Astrocyte (in vitro differentiated cells and primary cell): Measurements from ENCODE around the gene RNF214. TPM values are rescaled to one million over a fixed set of nuclear protein-coding genes. Genes with fewer than 3 reads are reported as not detected.
A peak's percentile ranks its signal among the peaks of the same experiment; 100 is the strongest.
"Not testable (repeated sequence)": the region's sequence is repeated elsewhere in the genome, so short reads cannot be mapped to it uniquely, and the experiment has no call there.

ENCODE experiments used
- DNase-seq: peaks from one replicate; pipeline ENCODE4 v3.0.0-alpha.2; 2010; ENCODE audit warnings: low read depth
- FAIRE-seq: peaks from 2 replicates; lab custom pipeline; 2011; peaks lifted over from hg19 to GRCh38; lab: Jason Lieb, UNC
- H2AFZ ChIP-seq: 2 replicates; pipeline ENCODE4 v1.6.0; 2012; ENCODE audit warnings: low read depth, low read length, inconsistent platforms
- H3K27ac ChIP-seq: 2 replicates; pipeline ENCODE4 v1.5.1; 2011; ENCODE audit warnings: low read depth, low read length, inconsistent platforms
- H3K27me3 ChIP-seq: 2 replicates; pipeline ENCODE4 v1.6.0; 2011; ENCODE audit warnings: low read length, inconsistent platforms; ENCODE audit not compliant: insufficient read depth
- H3K36me3 ChIP-seq: 2 replicates; pipeline ENCODE4 v1.5.1; 2011; ENCODE audit warnings: low read length, inconsistent platforms; ENCODE audit not compliant: insufficient read depth
- H3K4me1 ChIP-seq: 2 replicates; pipeline ENCODE4 v1.5.1; 2011; ENCODE audit warnings: low read length, inconsistent platforms; ENCODE audit not compliant: insufficient read depth
- H3K4me2 ChIP-seq: 2 replicates; pipeline ENCODE4 v1.6.0; 2012; ENCODE audit warnings: low read length, inconsistent platforms
- H3K4me3 ChIP-seq: 2 replicates; pipeline ENCODE4 v1.5.1; 2011; ENCODE audit warnings: low read depth, mild to moderate bottlenecking, low read length, inconsistent platforms; ENCODE audit not compliant: insufficient read depth
- H3K79me2 ChIP-seq: 2 replicates; pipeline ENCODE4 v1.6.0; 2012; ENCODE audit warnings: mild to moderate bottlenecking, low read length, inconsistent platforms; ENCODE audit not compliant: insufficient read depth
- H3K9ac ChIP-seq: 2 replicates; pipeline ENCODE4 v1.6.0; 2012; ENCODE audit warnings: mild to moderate bottlenecking, low read length, inconsistent platforms
- H3K9me3 ChIP-seq: 2 replicates; pipeline ENCODE4 v1.5.1; 2012; ENCODE audit warnings: low read depth, mild to moderate bottlenecking, low read length, inconsistent platforms; ENCODE audit not compliant: insufficient read depth
- H4K20me1 ChIP-seq: 2 replicates; pipeline ENCODE4 v1.6.0; 2012; ENCODE audit warnings: low read length, inconsistent platforms; ENCODE audit not compliant: insufficient read depth
- H3K27ac Mint-ChIP-seq: one replicate; pipeline ENCODE4 v1.8.0; 2021; ENCODE audit warnings: mild to moderate bottlenecking, mixed read lengths; ENCODE audit not compliant: unreplicated experiment
- H3K27me3 Mint-ChIP-seq: one replicate; pipeline ENCODE4 v1.8.0; 2021; ENCODE audit warnings: low read depth, mixed read lengths; ENCODE audit not compliant: unreplicated experiment
- H3K36me3 Mint-ChIP-seq: one replicate; pipeline ENCODE4 v1.8.0; 2021; ENCODE audit warnings: low read depth, mixed read lengths; ENCODE audit not compliant: unreplicated experiment
- H3K4me1 Mint-ChIP-seq: one replicate; pipeline ENCODE4 v1.8.0; 2021; ENCODE audit warnings: low read depth, mixed read lengths; ENCODE audit not compliant: unreplicated experiment
- H3K4me3 Mint-ChIP-seq: one replicate; pipeline ENCODE4 v1.8.0; 2021; ENCODE audit warnings: mild to moderate bottlenecking, moderate library complexity, mixed read lengths; ENCODE audit not compliant: unreplicated experiment
- H3K9me3 Mint-ChIP-seq: one replicate; pipeline ENCODE4 v1.8.0; 2021; ENCODE audit warnings: mild to moderate bottlenecking, mixed read lengths; ENCODE audit not compliant: unreplicated experiment
- CTCF ChIP-seq: IDR thresholded peaks from 2 replicates; pipeline ENCODE4 v1.5.1; 2011; ENCODE audit warnings: low read depth, mild to moderate bottlenecking, inconsistent platforms, low read length, moderate library complexity; ENCODE audit not compliant: insufficient read depth
- EZH2 ChIP-seq: IDR thresholded peaks from 2 replicates; pipeline ENCODE4 v1.6.1; 2012; ENCODE audit warnings: mild to moderate bottlenecking, low read length, inconsistent platforms; ENCODE audit not compliant: insufficient read depth
- total RNA-seq: library from RNA; stranded (reverse); gene quantifications from 2 replicates; pipeline ENCODE4 v1.2.1, GENCODE V29; 2021

RNF214 gene
- total RNA-seq, 1 donor from 2014 or later: 23.6 TPM

- Mint-ChIP-seq H3K9me3 (no peaks in the 10 kb centered on the region), H3K27ac (peak overlapping the region; percentile 84), H3K36me3 (peaks cover 33% of the 10 kb centered on the region), H3K4me1 (peaks cover 42% of the 10 kb centered on the region), H3K27me3 (no peaks in the 10 kb centered on the region), H3K4me3 (peak overlapping the region; percentile 97)
- H3K4me3 ChIP-seq: peak overlapping the region; percentile 23
- no peak for TF ChIP-seq CTCF
- TF ChIP-seq EZH2: no peak
- peak overlapping the region; percentile 98 for H3K4me2 ChIP-seq
- no peaks in the 10 kb centered on the region for H3K9me3 ChIP-seq
- H2AFZ ChIP-seq: no peak overlapping the region
- peaks cover 60% of the 10 kb centered on the region for H3K79me2 ChIP-seq
- peaks cover 61% of the 10 kb centered on the region for H4K20me1 ChIP-seq
- no peaks in the 10 kb centered on the region for H3K27me3 ChIP-seq
- peaks cover 40% of the 10 kb centered on the region for H3K4me1 ChIP-seq
- no peak overlapping the region for H3K27ac ChIP-seq
- no peak for FAIRE-seq
- peaks cover 31% of the 10 kb centered on the region for H3K36me3 ChIP-seq
- DNase-seq: no peak
- H3K9ac ChIP-seq: peak overlapping the region; percentile 91
These were observed 28.0 kb upstream of the RNF214 start for GRCh38 chr11:117204283-117205080.

GRCh38 chr11:117205211-117205818 lies 27.2 kb upstream of the RNF214 start:
- H4K20me1 ChIP-seq: peaks cover 53% of the 10 kb centered on the region
- no peak overlapping the region for H2AFZ ChIP-seq
- H3K9me3 Mint-ChIP-seq: no peaks in the 10 kb centered on the region
- peak overlapping the region; percentile 73 for H3K4me3 Mint-ChIP-seq
- peak overlapping the region; percentile 98 for H3K4me2 ChIP-seq
- peak overlapping the region; percentile 23 for H3K4me3 ChIP-seq
- no peaks in the 10 kb centered on the region for H3K27me3 Mint-ChIP-seq
- peak overlapping the region; percentile 84 for H3K27ac Mint-ChIP-seq
- H3K4me1 Mint-ChIP-seq: peaks cover 39% of the 10 kb centered on the region
- H3K36me3 Mint-ChIP-seq: peaks cover 30% of the 10 kb centered on the region
- no peak for FAIRE-seq
- peaks cover 40% of the 10 kb centered on the region for H3K4me1 ChIP-seq
- no peak overlapping the region for H3K9ac ChIP-seq
- H3K9me3 ChIP-seq: no peaks in the 10 kb centered on the region
- no peak for DNase-seq
- no peak overlapping the region for H3K27ac ChIP-seq
- H3K36me3 ChIP-seq: peaks cover 31% of the 10 kb centered on the region
- H3K79me2 ChIP-seq: peaks cover 52% of the 10 kb centered on the region
- TF ChIP-seq CTCF (no peak), EZH2 (no peak)
- no peaks in the 10 kb centered on the region for H3K27me3 ChIP-seq

- H3K4me3 Mint-ChIP-seq: peak overlapping the region; percentile 74
- H3K36me3 Mint-ChIP-seq: peaks cover 28% of the 10 kb centered on the region
- DNase-seq, H3K27ac ChIP-seq, H2AFZ ChIP-seq, H3K4me3 ChIP-seq, H3K27me3 ChIP-seq, FAIRE-seq, H3K9ac ChIP-seq, H3K9me3 Mint-ChIP-seq, H3K4me2 ChIP-seq, H3K9me3 ChIP-seq, H3K27me3 Mint-ChIP-seq: not testable (repeated sequence)
- peak overlapping the region; percentile 87 for H3K27ac Mint-ChIP-seq
- H4K20me1 ChIP-seq: peaks cover 45% of the 10 kb centered on the region
- peaks cover 40% of the 10 kb centered on the region for H3K4me1 ChIP-seq
- peaks cover 44% of the 10 kb centered on the region for H3K79me2 ChIP-seq
- H3K4me1 Mint-ChIP-seq: peaks cover 34% of the 10 kb centered on the region
- peaks cover 31% of the 10 kb centered on the region for H3K36me3 ChIP-seq
These were observed 26.4 kb upstream of the RNF214 start for GRCh38 chr11:117206111-117206510.

- Histone ChIP-seq H3K79me2 (peaks cover 36% of the 10 kb centered on the region), H3K4me1 (peaks cover 35% of the 10 kb centered on the region), H3K36me3 (peaks cover 31% of the 10 kb centered on the region), H4K20me1 (peaks cover 37% of the 10 kb centered on the region)
- not testable (repeated sequence) for DNase-seq, H3K27ac Mint-ChIP-seq, H3K4me2 ChIP-seq, H3K27me3 Mint-ChIP-seq, H3K27ac ChIP-seq, FAIRE-seq, H3K9me3 ChIP-seq, H3K4me3 ChIP-seq, H3K9me3 Mint-ChIP-seq, H3K27me3 ChIP-seq, H2AFZ ChIP-seq, H3K4me3 Mint-ChIP-seq, H3K9ac ChIP-seq
- Mint-ChIP-seq H3K4me1 (peaks cover 32% of the 10 kb centered on the region), H3K36me3 (peaks cover 27% of the 10 kb centered on the region)
These were observed 25.6 kb upstream of the RNF214 start for GRCh38 chr11:117206859-117207258.
